Stimulated activated CD4-positive, alpha-beta T cell treated with anti-CD3 and anti-CD28 coated beads, TNF-alpha, amount 100 ng/mL, for 24 hours (primary cell): ENCODE measurements around the gene CDON.

Experiments
- DNase-seq, 3 experiments: peaks; one replicate each; pipeline ENCODE4 v3.0.0-alpha.2; 2020; ENCODE audit warnings: low read depth in 3 of 3

CDON gene, protein sequence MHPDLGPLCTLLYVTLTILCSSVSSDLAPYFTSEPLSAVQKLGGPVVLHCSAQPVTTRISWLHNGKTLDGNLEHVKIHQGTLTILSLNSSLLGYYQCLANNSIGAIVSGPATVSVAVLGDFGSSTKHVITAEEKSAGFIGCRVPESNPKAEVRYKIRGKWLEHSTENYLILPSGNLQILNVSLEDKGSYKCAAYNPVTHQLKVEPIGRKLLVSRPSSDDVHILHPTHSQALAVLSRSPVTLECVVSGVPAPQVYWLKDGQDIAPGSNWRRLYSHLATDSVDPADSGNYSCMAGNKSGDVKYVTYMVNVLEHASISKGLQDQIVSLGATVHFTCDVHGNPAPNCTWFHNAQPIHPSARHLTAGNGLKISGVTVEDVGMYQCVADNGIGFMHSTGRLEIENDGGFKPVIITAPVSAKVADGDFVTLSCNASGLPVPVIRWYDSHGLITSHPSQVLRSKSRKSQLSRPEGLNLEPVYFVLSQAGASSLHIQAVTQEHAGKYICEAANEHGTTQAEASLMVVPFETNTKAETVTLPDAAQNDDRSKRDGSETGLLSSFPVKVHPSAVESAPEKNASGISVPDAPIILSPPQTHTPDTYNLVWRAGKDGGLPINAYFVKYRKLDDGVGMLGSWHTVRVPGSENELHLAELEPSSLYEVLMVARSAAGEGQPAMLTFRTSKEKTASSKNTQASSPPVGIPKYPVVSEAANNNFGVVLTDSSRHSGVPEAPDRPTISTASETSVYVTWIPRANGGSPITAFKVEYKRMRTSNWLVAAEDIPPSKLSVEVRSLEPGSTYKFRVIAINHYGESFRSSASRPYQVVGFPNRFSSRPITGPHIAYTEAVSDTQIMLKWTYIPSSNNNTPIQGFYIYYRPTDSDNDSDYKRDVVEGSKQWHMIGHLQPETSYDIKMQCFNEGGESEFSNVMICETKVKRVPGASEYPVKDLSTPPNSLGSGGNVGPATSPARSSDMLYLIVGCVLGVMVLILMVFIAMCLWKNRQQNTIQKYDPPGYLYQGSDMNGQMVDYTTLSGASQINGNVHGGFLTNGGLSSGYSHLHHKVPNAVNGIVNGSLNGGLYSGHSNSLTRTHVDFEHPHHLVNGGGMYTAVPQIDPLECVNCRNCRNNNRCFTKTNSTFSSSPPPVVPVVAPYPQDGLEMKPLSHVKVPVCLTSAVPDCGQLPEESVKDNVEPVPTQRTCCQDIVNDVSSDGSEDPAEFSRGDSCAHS (N-terminal part only)

GRCh38 chr11:126062679-126063506, at the start of gene CDON:
Gene CDON, minus strand, starts transcription at chr11:126062866. Its CDS starts 39,390 bp downstream, at chr11:126023476.
- peak; percentile 81 to 87 (median 85) for DNase-seq

DNA sequence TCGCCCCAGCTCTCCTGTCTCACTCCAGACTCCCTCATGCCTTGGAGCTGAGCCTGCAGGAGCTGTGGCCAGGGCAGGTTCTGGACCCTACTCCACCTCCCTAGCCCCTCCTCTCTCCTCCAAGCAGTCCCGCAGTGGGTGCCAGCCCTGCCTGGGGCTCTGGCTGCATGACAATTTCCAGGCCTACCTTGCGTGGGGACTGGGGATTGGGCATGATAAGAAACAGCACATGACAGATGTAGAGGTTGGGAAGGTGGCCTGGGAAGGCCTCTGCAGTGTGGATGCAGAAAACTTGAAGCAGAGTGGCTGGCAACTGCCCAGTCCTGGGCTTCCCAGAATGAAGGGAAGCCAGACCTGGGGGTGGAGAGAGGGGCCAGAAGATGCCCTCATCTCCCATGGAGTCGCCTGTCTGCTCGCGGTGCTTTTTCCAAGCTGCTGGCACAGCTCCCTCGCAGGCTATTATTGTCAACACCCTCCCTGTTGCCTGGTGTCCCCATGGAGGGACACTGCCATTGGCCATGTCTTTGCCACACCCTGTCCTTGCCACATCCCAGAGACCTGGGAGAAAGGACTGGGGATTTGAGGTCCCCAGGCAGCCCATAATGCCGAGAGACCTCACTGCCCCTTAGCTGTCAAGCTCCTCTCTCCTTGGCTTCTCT, 48.9 kb upstream of the CDON start:
- no peak for DNase-seq

DNA sequence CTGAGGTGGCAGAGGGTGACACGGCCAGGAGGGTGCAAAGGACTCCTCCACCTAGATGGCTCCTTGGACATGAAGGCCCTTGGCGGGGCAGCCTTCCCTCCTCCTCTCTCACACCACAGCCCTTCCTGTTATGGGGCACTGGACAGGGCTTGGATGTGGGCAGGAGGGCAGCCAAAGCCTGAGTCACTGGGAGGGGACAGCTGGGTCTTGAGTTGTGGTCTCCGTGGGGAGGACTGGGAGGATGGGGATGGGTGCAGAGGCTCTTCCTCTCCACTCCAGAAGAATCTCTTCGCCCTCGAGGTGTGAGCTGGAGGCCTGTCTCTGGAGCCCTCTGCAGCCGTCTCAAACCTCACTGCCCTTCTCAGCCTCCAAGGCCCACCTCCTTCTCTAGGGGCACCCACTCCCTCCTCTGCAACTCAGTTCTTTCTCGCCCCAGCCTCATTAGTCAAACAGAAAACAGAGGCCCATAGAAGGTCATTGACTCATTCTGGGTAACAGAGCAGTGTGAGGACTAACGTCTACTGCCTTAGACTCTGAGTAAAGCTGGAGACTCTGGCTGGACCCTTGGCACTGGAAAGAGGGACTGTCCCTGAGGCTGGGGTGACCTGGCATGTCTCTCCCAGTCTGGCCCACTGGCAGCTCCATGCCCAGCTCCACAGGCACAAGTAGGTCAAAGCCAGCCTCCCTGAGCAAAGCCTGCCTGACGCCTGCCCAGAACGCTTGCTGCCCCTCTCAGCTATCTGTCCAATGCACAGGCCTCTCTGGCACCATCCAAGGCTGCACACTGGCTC, 47.5 kb upstream of the CDON start:
- no peak for DNase-seq

- DNase-seq, result no peak
Observed at GRCh38 chr11:126106594-126107328, 44.1 kb upstream of the CDON start.

DNA sequence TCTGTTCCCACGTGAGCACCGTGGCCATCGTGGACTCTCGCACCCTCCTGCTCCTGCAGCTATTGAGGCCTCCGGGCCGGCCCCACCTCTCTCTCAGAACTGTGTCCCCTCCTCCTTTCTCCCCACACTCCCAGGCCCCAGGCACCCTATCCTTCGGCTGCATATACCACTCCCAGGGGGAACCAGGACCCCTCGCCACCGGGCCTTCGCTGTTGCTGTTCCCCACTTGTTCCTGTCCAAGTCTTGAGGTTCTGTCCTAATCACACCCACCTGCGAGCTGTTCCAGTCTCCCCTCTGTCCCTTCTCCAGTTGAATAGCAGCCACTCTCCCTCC, 43.0 kb upstream of the CDON start:
- DNase-seq, result no peak

GRCh38 chr11:126105022-126105747, 42.5 kb upstream of the CDON start:
- no peak for DNase-seq

GRCh38 chr11:126104420-126104819, 41.8 kb upstream of the CDON start:
- DNase-seq, result no peak

DNA sequence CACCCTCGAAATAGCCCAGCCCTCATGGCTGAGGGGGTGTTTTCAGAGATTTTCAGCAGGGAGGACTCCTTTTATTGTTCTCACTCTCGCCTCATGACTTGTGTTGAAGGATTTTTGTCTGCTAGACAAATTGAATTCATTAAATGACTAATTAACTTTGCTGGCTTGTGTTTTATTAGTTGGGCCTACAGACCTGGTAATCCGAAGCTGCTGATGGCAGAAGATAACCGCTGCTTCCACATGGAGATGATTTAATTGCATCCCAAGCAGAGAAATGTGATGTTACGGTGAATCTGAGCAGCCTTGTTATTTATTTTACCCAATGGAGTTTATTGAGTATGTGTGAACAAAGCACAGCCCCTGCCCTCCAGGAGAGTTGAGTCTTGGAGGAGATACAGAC, 40.5 kb upstream of the CDON start:
- DNase-seq, result no peak

DNA sequence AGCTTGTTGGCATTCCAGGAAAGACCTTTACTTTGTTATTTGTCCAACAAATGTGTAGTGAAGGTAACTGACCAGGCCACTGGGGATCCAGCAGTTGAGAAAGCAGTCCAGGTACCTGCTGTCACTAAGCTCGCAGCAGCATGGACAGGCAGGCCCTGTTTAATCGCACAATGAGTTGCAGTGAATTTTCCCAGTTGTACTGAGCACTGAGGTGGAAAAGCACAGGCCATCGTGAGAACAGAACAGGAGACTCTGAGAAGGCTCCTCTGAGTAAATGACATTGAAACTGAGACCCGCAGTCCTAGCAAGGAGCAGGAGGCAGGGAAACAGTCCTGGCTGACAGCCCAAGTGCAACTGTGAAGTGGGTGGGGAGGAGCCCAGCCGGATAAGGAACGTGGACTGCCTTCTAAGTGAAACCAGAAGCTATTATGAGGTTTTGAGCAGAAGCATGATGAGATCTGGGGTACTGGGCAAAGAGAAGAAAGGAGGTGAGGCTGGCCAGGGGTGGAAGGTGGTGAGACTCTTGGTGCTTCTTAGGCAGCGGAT, 39.8 kb upstream of the CDON start:
- DNase-seq, result no peak

DNA sequence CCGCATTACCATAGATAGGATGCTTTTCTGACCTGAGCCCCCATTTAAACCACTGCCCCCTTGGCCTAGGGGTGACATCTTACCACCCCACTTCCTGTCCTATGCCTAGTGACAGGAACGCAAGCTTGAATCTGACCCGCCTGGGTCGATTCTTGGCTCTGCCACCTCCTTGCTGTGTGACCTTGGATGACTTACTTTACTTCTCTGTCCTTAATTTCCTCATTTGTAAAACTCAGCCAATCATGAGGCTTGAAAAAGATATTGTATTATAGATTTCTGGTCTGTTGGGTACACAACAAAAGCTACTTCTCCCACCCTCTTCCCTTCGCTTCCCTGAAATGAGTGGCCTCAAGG, 39.2 kb upstream of the CDON start:
- DNase-seq, result no peak

GRCh38 chr11:126101251-126101929, 38.7 kb upstream of the CDON start:
- no peak for DNase-seq

DNA sequence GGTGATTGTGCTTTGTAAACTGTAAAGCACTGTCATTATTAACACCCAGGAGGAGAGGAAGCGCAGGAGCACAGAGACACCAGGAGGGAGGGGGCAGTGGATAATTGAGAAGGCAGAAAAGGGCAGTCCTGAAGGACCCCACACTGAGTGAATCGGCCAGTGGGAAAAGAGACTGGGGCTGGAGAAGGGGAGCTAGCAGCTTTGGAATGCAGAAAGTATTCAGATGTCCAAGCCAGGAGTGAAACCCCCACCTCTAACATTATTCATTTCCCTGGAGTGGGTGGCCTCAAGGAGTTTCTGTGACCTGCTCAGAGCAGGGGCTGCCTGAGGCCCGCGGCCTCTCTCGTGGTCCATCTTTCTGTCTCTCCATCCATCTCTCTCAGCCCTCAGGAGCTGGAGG, 38.0 kb upstream of the CDON start:
- no peak for DNase-seq

GRCh38 chr11:126098204-126098769, 35.6 kb upstream of the CDON start:
- DNase-seq, result no peak

GRCh38 chr11:126095745-126096144, 33.1 kb upstream of the CDON start:
- no peak for DNase-seq

GRCh38 chr11:126090452-126090851, 27.8 kb upstream of the CDON start:
- no peak for DNase-seq

- no peak for DNase-seq
Observed at GRCh38 chr11:126088999-126089398, 26.3 kb upstream of the CDON start.

- no peak for DNase-seq
Observed at GRCh38 chr11:126086248-126086647, 23.6 kb upstream of the CDON start.

- DNase-seq, result no peak
Observed at GRCh38 chr11:126084608-126084912, 21.9 kb upstream of the CDON start.
